ENCODE results near the gene PPP2R5D.

Gene PPP2R5D

GRCh38 chr6:43061861-43062260, 77.5 kb downstream of the PPP2R5D start:
- DNase-seq (ENCODE audit: low read depth) = peak; percentile 47
- TF ChIP-seq, protein P1, sequence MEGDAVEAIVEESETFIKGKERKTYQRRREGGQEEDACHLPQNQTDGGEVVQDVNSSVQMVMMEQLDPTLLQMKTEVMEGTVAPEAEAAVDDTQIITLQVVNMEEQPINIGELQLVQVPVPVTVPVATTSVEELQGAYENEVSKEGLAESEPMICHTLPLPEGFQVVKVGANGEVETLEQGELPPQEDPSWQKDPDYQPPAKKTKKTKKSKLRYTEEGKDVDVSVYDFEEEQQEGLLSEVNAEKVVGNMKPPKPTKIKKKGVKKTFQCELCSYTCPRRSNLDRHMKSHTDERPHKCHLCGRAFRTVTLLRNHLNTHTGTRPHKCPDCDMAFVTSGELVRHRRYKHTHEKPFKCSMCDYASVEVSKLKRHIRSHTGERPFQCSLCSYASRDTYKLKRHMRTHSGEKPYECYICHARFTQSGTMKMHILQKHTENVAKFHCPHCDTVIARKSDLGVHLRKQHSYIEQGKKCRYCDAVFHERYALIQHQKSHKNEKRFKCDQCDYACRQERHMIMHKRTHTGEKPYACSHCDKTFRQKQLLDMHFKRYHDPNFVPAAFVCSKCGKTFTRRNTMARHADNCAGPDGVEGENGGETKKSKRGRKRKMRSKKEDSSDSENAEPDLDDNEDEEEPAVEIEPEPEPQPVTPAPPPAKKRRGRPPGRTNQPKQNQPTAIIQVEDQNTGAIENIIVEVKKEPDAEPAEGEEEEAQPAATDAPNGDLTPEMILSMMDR (conservative IDR thresholded peaks at IDR 0.05; ENCODE audit: low read depth, low read length) = no peak
- H3K4me3 ChIP-seq (ENCODE audit: low read depth, low read length) = no peak overlapping the region
